Fibroblast of mammary gland (primary cell): ENCODE results near the gene TPBG.

Source experiments
- DNase-seq: peaks from one replicate; pipeline ENCODE4 v3.0.0-alpha.2; 2010; ENCODE audit warnings: low read depth
- H3K4me3 ChIP-seq: 2 replicates; pipeline ENCODE4 v1.5.1; 2011; ENCODE audit warnings: low read depth, mild to moderate bottlenecking, low read length, moderate library complexity; ENCODE audit not compliant: control insufficient read depth
- TF ChIP-seq, protein P1 (sequence below): conservative IDR thresholded peaks from 2 replicates; pipeline ENCODE4 v1.5.1; 2011; ENCODE audit warnings: low read depth, low read length, inconsistent platforms; ENCODE audit not compliant: control insufficient read depth, insufficient read depth

TPBG gene

DNA sequence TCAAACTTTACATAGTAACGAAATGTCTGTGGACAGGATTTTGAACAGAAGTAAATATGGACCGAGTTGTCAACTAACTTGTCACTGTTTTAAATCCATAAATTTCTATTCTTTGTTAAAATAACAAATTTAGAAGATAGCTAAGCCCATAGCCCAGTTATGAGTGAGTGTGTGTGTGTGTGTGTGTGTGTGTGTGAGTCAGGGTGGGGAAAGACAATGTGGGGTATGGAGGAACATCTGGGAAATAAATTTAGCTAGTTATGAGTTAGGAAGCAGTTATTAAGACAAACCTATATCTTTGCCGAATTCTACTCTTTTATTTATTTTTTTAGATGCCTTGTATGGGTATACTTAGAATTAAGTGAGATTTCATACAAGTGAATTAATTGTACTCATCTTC lies 9.0 kb downstream of the TPBG start:
- TF ChIP-seq, protein P1, sequence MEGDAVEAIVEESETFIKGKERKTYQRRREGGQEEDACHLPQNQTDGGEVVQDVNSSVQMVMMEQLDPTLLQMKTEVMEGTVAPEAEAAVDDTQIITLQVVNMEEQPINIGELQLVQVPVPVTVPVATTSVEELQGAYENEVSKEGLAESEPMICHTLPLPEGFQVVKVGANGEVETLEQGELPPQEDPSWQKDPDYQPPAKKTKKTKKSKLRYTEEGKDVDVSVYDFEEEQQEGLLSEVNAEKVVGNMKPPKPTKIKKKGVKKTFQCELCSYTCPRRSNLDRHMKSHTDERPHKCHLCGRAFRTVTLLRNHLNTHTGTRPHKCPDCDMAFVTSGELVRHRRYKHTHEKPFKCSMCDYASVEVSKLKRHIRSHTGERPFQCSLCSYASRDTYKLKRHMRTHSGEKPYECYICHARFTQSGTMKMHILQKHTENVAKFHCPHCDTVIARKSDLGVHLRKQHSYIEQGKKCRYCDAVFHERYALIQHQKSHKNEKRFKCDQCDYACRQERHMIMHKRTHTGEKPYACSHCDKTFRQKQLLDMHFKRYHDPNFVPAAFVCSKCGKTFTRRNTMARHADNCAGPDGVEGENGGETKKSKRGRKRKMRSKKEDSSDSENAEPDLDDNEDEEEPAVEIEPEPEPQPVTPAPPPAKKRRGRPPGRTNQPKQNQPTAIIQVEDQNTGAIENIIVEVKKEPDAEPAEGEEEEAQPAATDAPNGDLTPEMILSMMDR, result no peak
- peak; percentile 63 for DNase-seq

DNA sequence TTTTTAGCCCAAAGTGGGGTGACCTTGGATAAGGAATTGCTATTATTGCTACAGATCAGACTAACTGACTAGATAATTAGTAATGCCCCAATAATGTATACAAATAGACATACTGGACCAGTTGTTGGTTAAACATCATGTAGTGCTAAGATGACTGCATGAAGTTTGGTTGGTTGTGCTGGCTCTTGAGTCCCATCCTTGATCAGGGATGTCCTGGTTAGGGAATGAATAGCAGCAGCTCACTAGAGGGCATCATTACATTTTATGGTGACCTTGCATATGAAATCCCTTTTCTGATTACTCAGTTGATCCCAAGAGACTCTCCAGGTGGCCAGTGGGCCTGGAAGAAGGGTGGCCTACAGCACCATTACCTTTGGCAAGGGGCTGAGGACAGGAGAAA lies 10.9 kb downstream of the TPBG start:
- H3K4me3 ChIP-seq, result no peak overlapping the region
- TF ChIP-seq, protein P1, result peak; percentile 9
- no peak for DNase-seq

More for the DNA sequence above, 9.0 kb downstream of the TPBG start:
- no peak overlapping the region for H3K4me3 ChIP-seq

DNA sequence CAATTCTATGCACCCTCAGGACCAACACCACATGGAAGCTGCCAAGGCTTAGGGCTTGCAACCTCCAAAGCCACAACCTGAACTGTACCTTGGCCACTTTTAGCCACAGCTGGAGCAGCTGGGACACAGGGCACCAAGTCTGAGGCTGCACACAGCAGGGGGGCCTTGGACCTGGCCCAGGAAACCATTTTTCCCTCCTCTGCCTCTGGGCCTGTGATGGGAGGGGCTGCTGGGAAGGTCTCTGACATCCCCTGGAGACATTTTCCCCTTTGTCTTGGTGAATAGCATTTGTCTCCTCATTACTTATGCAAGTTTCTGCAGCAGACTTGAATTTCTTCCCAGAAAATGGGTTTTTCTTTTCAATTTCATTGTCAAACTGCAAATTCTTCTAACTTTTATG lies 13.0 kb downstream of the TPBG start:
- no peak overlapping the region for H3K4me3 ChIP-seq
- DNase-seq, result no peak
- TF ChIP-seq, protein P1, result no peak

DNA sequence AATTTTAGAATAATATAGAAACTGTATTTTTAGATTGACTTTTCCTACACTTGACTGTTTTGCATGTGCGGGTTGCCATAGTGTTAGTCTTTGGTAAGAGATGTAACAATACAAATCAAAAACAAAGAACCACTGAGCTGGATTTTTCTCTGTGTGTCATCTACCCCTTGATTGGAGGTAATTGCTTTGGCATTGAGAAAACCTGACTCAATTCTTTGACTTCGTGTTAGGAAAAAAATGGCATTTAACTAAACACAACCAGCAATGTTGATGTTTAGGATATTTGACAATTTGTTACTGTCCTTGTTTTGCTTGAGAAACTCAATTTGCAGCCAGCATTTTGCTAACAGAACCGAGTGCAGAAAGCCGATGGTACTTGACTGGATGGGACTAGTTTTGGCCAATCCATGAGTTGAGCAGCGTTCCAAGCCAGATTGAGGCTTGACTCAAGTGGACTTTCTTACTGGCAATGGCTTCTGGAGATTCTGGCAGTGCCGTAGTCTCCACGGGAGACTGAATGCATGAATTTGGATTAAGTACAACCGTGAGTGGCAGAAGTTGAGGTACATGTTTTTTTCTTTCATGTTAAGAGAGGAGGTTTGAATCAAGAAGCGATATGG lies 17.1 kb downstream of the TPBG start:
- no peak overlapping the region for H3K4me3 ChIP-seq
- TF ChIP-seq, protein P1, result no peak
- no peak for DNase-seq

DNA sequence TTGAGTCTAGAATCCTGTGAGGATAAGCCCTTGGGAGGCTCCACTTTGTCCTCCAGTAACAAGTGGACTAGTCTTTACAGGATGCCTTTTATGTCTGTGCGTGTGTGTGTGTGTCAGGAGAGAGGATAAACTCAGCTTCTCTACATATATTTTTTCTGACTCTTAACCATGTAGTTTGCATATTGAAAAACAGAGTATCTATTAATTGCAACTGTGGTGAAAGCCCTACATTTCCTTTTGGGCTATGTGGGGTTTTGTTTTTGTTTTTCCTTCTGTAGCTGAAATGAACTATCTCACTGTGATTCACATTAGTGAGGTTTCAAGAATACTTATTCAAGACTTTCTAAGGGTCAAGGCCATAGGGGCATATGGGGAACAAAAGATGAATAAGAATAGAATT lies 17.7 kb downstream of the TPBG start:
- H3K4me3 ChIP-seq, result no peak overlapping the region
- DNase-seq, result no peak
- TF ChIP-seq, protein P1, result no peak

DNA sequence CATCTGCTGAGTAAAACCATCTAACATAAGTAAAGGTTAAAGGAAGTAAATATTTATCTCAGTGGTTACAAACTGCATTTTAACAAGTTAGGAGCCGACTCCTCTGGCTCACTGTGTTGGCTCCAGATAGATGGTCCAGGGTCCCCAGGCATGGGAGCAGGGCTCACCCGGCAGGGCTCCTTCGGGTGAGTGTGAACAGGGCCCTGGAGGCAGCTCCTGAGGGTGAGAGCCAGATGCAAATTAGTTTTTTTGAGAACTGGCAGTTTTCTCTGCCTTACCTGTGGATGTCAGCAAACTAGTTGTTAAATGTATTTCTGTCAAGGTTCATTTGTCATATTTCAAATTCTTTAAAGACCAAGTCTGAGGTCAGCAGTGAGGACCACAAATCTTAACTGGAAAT lies 21.5 kb downstream of the TPBG start:
- TF ChIP-seq, protein P1, result no peak
- no peak overlapping the region for H3K4me3 ChIP-seq
- no peak for DNase-seq

DNA sequence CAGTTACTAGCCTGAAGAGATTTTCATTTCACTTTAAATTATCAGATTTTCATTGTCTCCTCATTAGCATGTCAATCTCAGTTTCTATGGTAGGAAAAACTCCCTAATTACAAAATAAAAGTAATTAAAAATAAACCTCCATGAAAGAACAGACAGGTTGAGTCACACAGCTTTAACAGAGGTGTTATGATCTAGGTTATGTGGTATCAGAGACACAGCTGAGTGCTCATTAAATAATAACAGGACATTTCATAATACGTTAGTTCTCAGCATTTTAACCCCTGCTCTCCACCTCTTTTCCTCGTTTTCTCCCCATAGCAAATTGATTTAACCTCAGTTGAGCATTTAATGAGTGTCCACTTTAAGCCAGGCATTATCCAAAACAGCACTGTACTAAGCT lies 21.9 kb downstream of the TPBG start:
- DNase-seq, result no peak
- H3K4me3 ChIP-seq, result no peak overlapping the region
- TF ChIP-seq, protein P1, result no peak
